IPS-18c (cell line): Measurements from ENCODE around the gene OCA2.
"Not testable (repeated sequence)": the region's sequence is repeated elsewhere in the genome, so short reads cannot be mapped to it uniquely, and the experiment has no call there.

Experiments
- H3K4me3 ChIP-seq: 2 replicates; pipeline ENCODE4 v1.7.0; 2013; ENCODE audit warnings: low read depth, mild to moderate bottlenecking, low read length, moderate library complexity; ENCODE audit not compliant: insufficient read depth
- H3K9me3 ChIP-seq: one replicate; pipeline ENCODE4 v1.6.1; 2013; ENCODE audit warnings: mild to moderate bottlenecking, low read length, moderate library complexity; ENCODE audit not compliant: control insufficient read depth, insufficient read depth

The OCA2 gene

DNA sequence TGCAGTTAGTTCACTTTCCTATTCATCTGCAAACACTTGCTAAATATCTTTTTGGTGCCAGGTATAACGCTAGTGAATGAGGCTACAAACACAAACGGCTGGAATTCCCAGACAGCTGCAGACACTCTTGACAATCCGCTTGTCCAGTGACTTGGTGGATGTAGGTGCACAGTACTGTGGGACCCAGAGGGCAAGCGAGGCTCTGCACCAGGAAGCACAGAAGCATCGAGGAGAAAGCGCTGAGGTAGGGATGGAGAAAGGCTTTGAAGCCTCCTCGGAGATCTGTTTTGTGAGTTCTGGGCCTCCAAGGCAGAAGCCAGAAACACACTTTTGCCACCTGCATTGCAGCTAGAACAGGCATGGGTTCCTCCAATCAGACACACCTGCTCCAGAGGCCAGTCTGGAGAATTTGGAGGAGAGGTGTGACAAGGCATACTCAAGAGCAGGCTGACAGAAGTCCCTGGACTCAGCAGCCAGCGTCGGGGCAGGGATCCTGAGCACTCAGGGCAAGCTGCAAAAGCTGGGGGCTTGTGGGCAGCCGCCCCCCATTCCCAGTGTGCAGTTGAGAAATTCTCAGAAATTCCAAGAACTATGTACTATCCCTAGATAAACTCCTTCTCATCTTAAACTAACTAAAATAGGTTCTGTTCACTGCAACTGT is 232.5 kb downstream of the OCA2 start:
- Histone ChIP-seq H3K9me3 (peaks cover 11% of the 10 kb centered on the region), H3K4me3 (no peak overlapping the region)

DNA sequence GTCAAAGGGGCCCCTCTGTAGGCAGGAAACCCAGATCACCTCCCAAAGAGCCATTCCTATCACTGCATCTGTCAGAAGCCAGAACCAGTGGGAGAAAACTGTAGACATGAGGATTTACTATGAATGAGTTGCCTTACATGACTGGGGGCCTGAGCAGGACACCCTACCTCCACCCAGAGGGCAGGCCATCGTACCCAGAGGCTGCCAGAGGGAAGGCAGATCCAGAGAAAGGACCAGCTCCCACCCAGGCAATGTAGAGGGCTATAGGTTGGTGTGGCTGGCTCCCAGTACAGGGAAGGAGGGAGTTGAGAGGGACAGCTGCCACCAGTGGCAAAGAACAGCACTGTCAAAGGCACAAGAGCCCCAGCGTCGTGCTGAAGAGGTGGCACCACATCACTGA is 233.2 kb downstream of the OCA2 start:
- peaks cover 13% of the 10 kb centered on the region for H3K9me3 ChIP-seq
- no peak overlapping the region for H3K4me3 ChIP-seq

DNA sequence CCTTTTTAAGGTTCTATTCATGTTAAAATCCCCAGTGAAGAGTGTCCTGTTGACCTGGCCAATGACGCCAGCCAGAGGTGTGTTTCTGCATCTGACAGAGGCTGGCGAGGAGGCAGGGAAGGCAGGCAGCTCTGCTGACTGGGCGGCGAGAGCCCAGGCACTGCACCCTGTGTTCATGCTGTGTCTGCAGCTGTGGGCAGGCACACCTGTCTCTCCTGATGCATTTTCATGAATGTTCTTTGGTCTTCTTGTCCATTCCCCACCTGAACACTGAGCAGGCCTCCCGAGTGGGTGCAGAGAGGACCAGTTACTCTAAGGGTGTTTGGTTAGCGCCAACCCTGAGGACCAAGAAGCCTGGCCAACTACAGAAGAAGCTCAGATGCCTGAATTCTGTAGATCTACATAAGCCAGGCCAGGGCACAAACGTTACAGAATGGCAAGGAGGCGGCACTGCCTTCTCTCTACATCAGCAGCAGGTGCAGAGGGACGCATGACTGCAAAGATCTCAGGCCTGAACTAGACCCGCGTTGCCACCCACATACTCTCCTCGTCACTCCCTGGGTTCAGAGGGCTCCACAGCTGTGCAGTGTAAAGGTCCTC is 233.7 kb downstream of the OCA2 start:
- peaks cover 16% of the 10 kb centered on the region for H3K9me3 ChIP-seq
- H3K4me3 ChIP-seq, result no peak overlapping the region

DNA sequence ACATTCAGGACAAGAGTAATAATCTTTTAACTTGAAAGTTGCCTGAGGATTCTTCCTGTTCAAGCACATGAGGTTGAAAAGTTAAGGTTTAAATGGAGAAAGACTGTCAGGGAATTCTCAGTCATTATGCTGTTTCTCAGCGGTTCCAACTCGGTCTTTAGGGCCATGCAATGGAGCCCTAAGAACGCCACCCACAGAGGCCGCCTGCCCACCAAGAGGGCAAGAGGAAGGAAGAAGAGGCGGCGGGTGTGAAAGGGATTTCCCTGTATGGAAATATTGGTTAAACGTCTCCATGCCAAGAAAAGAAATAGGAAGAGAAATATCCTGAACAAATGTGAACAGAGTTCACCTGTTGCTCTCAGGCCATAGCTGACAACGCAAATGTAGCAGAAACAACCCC is 234.4 kb downstream of the OCA2 start:
- peaks cover 17% of the 10 kb centered on the region for H3K9me3 ChIP-seq
- no peak overlapping the region for H3K4me3 ChIP-seq

DNA sequence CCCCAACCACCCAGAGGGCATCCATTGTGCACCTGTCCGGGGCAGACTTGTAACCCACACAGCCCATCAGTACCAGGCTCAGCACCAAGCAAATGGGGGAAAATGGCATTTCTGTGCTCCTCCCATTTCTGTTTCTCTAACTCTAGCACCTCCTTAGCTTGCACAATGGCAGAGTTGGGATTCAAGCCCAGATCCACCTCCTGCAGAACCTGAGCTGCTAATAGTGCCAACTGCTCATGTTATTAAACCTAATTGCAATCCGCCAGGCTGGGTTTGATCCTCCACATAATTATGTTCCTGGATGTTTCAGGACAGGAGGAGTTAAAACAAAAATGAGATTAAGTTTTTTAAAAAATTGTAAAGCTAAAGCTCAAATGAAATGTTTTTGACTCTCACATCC is 235.0 kb downstream of the OCA2 start:
- H3K9me3 ChIP-seq, result peaks cover 17% of the 10 kb centered on the region

DNA sequence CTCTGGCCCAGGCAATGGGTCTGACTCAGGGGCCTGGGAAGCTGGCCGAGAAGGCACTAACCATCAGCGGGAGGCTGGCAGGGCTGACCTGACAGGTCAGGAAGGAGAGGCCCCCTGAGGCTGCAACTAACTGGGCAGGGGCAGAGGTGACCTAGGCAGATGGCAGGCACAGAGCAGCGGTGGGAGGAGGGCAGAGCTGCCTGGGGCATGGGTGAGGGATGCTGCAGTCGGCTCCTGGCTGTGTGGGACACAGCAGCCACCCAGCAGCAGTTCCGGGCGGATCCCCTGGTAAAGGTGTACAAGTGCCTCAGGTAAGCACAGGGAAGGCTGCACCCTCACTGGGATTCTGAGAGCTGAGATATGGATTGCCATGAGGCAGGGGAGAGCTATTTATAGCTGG is 236.1 kb downstream of the OCA2 start:
- Histone ChIP-seq H3K4me3 (no peak overlapping the region), H3K9me3 (peaks cover 17% of the 10 kb centered on the region)

More for the DNA sequence above, 235.0 kb downstream of the OCA2 start:
- no peak overlapping the region for H3K4me3 ChIP-seq

DNA sequence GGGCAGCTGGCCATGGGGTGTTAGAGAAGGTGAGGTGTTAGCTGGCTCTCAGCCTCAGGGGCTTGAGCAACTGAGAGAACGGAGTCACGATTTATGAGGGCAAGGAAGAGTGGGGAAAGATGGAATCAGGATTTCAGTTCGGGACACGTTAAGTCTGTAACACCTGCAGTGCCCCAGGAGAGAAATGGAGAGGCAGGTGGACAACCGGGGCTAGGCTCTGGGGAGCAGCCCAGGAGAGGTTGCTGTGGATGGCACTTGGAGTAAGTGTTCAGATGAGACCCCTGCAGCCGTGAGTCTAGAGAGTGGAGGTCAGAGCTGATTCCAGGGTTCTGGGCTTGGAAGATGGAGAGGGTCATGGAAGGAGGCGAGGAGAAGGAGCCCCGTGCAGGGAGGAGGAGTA is 237.9 kb downstream of the OCA2 start:
- Histone ChIP-seq H3K4me3 (no peak overlapping the region), H3K9me3 (peaks cover 17% of the 10 kb centered on the region)

DNA sequence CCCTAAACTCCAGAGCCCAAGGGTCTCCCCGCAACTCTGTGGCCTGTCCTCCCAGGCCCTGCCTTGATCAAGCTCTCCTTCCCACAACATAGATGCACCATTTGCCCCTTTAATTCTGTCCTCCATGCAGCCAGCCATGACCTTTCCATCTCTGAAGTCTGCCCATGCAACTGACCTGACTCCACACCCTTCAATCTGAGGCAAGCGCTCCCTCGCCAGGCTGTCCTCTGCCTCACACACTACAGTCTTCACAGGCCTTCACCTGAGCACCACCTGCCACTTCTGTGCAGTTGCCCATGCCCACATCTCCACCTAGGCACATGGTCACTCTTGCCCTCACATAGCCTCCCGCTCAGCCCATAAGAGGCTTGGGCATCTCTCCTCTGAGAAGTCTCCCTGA is 244.0 kb downstream of the OCA2 start:
- Histone ChIP-seq H3K4me3 (no peak overlapping the region), H3K9me3 (no peaks in the 10 kb centered on the region)

DNA sequence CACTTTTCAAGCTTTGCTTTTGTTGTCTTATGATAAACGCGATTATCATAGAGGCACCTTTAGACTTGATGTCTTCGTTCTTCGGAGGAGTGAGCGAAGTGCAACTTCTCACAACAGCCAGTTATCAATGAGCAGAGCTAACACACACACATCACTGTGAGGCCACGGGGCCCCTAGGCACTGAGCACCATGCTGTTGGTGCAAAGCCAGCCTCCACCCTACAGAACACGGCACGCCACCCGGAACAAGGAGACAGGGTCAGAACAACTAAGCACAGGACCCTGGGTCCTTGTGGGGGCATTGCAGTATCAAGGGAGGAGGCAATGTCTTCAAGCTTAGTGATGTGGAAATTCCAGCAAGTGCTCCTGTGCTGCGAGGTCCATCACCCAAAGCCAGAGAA is 244.5 kb downstream of the OCA2 start:
- H3K9me3 ChIP-seq, result no peaks in the 10 kb centered on the region
- H3K4me3 ChIP-seq, result no peak overlapping the region

DNA sequence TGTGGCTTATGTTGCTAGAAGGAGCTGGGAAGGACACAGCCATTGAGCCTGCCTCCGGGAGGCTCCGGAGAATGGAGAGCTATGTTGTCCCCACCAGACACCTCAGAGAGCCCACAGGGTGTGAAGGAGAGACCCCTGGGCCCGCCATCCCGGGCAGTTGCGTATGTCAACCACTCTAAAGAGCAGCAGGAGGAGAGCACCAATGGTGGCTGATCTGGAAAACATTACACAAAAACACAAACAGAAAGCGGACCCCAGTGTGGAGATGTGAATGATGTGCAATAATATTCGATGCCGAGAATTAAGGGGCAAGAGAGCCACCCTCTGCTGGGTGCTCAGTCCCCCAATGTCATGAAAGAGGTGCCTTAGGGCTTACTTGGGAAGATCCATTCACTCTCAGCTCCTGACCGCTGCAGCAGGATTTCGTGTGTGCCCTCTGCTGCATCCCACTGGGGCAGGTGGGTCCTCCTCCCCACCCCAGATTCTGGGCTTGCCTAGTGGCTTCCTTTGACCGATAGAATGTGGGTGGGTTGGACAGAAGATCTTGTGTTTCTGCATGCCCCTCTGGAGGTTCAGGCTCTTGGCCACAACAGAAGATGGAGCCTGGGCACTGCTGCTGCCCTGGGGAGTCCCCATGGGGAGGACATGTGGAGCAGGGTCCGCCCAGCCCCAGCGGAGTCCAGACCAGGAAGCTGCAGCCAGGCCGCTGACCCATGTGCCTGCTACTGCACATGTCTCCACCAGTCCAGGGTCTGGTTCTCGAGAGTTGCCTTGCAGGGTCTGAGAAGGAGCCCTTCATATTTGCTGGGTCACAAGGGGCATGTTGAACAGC is 245.3 kb downstream of the OCA2 start:
- H3K9me3 ChIP-seq, result peaks cover under 1% of the 10 kb centered on the region

DNA sequence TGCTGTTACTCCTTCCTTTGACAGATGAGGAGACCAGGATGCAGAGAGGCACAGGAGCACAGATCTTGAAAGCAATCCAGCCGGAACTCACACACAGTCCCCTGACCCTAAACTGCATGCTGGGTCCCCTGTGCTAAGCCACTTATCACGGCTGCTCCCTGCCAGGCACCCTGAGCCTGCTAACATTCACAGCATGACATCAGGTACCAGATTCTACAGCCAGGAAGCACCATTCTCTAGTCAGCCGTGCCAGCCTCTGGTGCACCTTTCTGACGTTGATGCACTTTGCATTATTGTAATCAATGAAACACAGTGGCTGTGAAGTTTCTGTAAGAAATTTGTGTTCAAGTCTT is 247.3 kb downstream of the OCA2 start:
- H3K4me3 ChIP-seq, result no peak overlapping the region
- peaks cover 3% of the 10 kb centered on the region for H3K9me3 ChIP-seq

More for the DNA sequence above, 245.3 kb downstream of the OCA2 start:
- H3K4me3 ChIP-seq, result no peak overlapping the region

DNA sequence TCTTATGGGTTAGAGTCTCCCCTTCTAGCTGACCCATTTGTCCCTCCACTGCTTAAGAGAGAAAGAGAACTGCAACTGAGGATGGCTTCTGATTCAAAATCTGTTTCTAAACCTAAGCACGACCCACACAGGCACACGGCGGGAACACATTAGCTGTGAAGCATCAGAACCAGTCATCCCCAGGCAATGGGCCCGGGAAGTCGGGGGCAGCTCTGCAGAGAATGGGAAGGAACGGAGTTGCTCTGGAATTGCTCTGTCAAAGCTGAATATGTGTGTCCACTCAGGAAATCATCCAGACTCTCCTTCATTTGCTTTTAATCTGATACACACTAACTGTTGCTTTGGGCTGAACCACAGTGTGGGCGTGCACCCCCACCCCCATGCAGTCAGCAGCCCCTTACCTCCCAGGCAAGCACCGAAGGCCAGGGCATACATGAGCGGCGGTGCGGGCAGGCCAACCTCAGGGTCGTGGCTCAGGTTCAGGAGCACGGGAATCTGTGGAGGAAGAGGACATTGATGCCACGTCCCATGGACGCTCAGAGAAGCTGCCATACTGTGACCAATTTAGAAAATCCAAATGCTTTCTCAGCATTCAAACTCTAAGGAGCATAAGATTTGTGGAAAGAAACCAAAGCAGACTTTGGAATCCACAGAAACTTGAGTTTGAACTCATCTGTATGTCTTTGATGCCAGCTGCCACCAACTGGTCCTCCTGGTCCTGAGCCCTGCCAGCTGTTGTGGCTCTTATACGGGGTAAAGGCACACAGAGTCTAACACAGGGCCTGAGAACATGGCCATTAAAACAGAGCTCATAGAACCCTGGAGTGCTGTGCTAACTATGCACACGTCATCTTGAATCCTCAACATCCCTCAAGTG is 247.9 kb downstream of the OCA2 start:
- Histone ChIP-seq H3K9me3 (peaks cover 3% of the 10 kb centered on the region), H3K4me3 (no peak overlapping the region)

DNA sequence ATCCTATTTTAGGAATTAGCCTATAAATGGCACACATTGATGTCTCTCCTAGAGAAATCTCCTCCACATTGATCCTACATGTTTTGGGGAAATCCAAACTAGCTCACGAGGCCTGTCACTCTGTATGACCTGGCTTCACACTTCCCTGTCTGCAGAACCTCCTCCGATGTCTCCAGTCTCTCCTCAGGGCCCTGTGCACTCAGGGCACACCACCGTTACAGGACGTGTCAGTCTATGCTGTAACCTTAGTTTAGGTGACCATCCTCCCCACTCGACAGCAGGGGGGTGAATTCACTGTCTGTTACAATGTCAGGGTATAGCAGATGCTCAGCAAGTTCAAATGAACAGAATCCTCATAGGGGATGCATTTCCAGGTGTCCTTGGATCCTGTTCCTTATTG is 249.1 kb downstream of the OCA2 start:
- peaks cover 3% of the 10 kb centered on the region for H3K9me3 ChIP-seq
- no peak overlapping the region for H3K4me3 ChIP-seq

DNA sequence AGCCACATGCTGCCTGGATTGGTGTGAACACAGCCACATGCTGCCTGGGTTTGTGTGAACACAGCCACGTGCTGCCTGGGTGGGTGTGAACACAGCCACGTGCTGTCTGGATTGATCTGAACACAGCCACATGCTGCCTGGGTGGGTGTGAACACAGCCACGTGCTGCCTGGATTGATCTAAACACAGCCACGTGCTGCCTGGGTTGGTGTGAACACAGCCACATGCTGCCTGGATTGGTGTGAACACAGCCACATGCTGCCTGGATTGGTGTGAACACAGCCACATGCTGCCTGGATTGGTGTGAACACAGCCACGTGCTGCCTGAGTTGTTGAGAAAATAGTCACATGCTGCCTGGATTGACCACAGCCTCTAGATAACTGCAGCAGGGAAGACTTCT is 250.2 kb downstream of the OCA2 start:
- H3K9me3 ChIP-seq, H3K4me3 ChIP-seq: not testable (repeated sequence)

DNA sequence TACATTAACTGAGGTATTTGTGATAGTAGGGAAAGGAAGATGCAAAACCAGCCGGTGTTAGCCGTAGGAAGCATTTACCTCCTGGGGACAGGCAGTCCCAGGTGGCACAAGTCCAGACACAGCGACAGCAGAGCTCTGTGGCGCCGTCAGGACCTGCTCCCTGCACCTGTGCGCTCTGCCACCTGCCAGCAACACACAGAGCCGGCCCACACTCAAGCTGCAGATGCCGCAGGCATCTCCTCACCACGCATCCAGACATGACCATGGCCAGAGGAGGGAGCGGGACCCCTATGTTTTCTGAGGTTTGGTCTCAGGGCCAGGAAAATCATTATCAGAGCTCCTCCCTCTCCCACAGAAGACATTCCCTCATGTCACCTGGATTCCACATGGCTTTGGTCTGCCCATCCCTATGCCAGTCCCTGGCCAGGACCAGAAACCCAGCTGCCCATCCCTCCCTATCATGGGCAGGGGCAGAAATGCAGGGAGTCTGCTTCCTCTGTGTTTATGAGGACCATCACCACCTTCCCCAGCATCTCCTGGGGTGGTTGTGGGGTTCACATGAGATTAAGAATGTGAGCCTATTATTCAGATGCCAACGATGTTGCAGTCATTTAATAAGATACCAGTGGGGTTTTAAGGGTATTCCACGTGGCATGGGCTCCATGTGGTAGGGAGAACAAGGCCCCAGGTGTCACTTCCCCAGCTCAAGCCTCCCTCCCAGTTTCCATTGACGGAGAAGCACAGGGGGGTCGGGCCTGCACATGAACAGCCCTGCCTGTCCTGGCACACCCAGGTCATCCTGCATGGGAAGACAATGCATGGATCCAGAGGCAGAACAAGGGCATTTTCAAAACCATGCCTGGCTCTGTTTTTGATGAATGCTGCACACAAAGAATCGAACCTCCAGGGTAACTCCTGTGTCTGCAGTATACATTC is 251.1 kb downstream of the OCA2 start:
- Histone ChIP-seq H3K9me3 (peaks cover 3% of the 10 kb centered on the region), H3K4me3 (no peak overlapping the region)

DNA sequence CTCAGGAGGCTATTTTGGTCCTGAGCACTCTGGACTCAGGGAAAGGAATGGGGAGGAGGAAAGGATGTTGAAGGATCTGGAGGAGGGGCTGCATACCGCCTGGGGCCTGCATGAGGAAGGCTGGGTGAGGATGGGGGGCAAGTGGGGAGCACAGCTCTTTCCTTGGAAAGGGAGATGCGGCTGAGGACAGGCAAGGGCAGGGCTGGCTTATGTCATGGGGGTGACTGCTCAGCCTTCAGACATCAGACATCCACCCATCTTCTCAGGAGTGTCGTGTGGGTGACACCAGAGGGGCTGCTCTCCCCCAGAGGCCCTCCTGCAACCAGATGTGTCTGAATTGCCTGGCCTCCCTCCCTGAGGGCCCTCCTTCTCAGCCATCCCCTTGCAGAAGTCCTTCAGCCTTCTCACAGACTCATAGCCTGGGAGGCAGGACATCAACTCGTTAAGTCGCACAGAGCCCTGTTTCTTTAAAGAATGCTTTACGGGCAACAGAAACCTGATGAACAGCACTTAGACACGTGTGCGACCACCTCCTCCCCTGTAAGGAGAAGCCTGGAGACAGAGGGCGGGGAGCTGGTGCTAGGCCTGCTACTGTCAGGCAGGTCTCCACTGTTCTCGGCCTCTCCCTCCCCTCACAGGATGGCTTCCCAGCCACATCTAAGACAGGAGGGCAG is 252.3 kb downstream of the OCA2 start:
- Histone ChIP-seq H3K9me3 (peaks cover 3% of the 10 kb centered on the region), H3K4me3 (no peak overlapping the region)
